KBM-7 (cell line): ENCODE results near the gene CLEC18C.
"Not testable (repeated sequence)": the region's sequence is repeated elsewhere in the genome, so short reads cannot be mapped to it uniquely, and the experiment has no call there.

ENCODE experiments used
- DNase-seq: peaks from one replicate; pipeline ENCODE4 v3.0.0-alpha.2; 2015
- in situ Hi-C: fragments of 300-500 bp; cut with MboI; formaldehyde crosslinking; loops from 2 replicates; pipeline ENCODE4 v1.14.3; 2020; ENCODE audit warnings: low sequenced_read_pairs, low pct_unique_long_range_greater_than_20kb, mixed read lengths

Gene CLEC18C

DNA sequence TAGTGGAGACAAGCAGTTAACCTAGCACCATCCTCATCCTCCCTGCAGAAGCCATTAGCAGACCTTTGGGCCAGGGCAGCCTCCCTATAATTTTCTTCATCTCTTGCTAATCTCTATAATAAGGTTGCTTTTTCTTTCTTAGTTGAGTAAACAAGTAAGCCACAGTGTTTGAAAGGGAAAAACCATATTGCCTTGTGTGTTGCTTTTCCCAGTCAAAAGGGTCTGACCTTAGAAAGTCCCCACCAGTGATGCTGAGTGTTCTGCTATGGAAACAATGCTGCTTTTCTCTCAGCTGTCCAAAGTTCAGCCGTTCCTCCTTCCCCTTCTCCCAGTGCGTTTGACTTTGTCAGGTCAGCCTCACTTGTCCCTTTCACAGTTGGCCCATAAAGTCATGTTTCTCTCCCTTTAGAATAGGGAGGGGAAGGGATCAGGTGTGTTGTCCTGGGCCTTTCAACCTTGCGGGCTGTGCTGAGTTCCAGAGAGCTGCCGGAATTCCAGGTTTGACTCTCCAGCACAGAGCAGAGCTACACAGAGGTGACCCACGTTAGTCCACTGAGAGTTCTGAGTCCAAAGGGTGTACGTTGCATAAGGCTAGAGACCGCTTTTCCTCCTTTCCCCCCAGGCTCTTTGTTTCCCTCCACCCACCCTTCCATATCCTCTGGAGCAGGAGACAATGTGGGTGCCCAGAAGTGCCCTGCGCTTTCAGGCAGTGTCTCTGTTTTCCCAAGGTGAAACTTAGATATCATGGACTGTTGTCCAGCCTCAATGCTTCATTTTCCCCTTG lies 15.9 kb upstream of the CLEC18C start:
- in situ Hi-C loops, result no loop called here

DNA sequence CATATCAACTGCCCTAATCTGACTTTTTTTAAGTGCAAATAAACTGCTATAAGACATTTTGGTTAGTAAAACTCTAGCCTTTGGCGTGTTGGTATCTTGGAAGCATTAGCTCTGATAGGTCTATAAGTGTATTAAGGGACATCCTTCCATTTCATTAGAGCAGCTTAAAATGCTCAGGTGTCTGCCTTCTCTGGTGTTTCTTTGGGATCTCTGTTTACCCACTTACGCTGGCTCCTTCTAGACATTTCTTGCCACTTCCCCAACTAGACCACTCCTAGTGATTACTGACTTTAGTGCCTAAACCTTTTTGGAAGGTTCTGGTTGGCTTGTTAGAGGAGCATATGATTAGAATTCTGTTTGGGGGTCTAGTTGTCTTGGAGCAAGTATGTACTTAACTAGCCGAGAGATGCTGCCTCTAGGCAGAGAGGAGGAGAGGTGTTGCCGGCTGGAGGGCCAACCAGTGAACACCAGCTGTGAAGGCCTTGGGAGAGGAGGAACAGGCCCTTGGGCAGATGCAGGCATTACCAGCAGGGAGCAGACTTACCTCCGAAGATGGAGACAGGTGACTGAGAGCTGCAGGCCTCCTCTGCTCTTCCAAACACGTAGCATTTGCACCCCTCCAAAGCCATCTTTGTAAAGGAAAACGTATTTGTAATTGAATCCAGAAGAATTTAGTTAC lies 15.2 kb upstream of the CLEC18C start:
- in situ Hi-C loops, result no loop called here
- DNase-seq, result no peak

More for the DNA sequence above, 15.9 kb upstream of the CLEC18C start:
- DNase-seq, result no peak

DNA sequence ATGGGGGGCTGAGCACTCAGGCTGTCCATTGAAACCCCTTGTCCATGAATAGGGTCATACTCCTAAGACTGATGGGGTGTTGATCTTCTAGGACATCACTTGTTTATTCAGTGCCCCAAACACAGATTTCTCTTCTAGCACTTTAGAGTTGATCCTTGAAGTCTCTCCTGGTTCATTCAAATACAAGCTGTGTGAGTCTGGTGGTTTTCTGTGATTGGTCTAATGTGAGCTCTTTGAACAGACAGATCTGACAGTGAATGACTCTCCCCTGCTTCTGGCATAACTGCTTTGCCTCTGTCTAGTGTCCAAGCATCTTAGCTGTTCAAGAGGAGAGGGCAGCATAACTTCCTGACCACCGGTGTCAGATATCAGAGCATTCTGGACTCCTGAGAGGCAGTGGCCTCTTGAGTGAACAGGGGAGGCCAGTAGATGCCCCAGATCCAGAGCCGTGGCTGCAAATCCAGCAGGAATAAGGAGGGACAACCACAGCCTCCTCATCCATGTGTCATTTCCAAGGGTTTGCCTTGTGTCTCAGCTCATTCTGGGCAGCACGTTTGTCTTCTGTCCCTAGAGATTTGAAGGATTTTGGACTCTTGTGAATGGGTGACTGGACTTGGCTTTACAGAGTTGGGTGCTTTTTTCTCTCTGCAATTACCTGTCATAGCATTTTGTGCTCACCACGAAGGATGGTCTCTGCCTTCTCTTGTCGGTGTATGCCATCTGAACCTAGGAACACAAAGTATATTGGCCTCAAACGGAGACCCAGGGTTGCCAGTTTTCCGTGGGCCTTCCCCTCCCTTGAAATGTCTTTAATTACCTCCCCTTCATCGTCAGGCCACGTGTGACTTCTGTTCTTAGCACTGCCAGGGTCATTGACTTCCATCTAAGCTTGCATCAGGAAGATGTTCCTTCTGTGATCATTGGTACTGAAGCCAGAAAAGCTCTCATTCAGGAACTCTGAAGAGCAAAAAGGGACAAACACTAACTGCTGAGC lies 13.9 kb upstream of the CLEC18C start:
- in situ Hi-C loops, result no loop called here
- DNase-seq, result no peak

DNA sequence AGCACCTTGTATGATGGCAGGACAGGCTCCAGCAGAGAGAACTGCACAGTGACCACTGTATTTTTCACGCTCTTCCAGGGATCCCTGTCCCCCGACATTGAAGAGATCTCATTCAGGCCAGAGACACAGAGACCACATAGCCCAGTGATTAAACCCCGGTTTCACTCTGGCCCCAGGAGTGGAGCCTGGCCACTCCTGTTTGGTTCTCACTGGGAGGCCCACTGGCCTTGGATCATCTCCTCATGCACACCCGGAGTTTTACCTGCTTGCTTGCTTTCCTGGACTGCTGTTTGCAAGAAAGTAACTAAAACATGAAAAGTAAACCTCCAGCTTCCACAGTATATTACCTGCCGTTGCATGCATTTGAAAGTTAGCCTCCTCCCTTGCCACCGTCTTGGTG lies 13.2 kb upstream of the CLEC18C start:
- DNase-seq, result no peak

DNA sequence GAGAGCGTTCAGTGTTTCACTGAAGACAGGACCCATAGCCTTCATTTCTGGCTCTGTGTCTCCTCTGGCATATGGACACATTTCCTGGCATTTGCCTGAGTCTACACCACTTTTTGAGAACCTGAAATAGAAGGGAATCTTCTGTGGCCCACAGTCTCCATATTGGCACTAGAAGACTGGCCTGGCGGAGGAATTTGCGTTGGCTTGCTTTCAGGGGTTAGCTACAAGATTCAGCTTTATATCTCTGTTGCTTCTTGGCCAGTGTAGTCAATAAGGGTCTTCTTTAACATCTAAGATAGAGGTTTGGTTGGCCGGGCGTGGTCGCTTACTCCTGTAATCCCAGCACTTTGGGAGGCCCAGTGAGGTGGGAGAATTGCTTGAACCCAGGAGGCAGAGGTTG lies 12.8 kb upstream of the CLEC18C start:
- in situ Hi-C loops, result no loop called here
- DNase-seq, result no peak

More for the DNA sequence above, 13.2 kb upstream of the CLEC18C start:
- in situ Hi-C loops, result no loop called here

DNA sequence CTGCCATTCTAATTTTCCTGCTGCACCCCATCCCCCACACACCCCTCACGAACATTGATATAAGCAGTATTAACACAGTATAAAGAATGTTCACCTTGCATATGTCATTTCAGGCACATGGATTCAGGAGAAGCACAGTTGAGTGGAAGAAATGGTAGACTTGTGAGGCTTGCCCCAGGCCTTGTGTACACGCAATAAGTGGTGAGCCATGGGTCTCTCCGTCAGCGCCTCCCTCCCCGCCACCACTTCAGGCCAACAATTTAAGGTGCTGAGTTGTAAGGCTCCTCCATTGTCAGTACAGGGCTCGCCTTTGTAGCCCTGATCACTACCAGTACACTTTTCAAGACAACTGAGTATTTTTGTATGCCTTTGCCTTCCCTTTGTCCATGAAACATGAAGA lies 12.2 kb upstream of the CLEC18C start:
- no peak for DNase-seq
- in situ Hi-C loops, result no loop called here

DNA sequence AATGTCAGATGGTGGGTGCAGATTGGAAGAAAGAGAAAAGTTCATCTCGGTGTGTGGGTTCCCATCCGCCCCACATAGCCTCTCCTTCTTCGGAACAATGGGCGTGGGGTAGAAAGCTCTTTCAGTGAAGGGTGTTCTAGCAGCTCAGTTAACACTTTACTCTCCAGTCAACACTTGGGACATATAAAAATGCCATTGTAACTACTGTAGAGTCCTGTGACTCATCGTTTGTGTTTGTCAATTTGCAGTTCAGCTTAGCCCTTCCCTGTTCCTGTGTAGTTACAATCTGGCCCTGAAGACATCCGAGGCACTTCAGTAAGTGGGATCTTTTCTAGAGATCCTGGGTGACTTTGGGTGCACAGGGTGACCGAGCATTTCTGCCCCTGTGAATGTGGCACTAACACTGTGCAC lies 11.5 kb upstream of the CLEC18C start:
- DNase-seq, result no peak
- in situ Hi-C loops, result no loop called here

DNA sequence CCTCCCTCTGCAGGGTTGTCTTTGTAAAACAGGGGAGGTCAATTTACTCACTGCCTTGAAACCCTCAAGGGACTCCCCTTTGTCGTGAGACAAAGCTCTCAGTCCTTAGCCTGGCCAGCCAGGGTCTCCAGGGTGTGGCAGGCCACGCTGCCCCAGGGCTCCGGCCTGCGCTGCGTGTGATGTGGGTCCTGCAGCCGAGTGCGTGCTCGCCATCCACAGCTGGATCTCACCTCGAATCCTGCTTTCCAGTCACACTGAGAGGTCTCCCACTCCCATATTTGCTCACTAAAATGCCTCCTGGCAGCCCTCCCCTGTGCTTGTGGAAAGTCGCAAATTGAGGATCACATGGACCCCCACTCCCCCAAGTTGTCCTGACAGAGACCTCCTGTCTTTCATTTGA lies 10.0 kb upstream of the CLEC18C start:
- no peak for DNase-seq
- in situ Hi-C loops, result no loop called here

DNA sequence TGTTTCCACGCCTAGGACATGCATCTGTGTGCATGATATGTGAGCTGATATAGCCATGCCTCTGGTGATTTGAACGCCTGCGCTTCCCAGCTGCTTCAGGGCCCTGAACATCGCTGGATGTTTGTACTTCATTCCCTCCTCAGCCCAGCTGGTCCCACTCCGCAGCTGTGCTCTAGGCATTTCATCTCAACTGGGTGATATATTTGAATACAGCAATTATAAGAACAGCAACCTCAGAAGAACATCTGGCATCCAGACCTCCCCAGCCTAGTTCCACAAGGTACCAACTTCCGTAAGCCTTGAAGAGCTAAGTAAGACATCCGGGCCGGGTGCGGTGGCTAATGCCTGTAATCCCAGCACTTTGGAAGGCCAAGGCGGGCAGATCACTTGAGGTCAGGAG lies 6.9 kb upstream of the CLEC18C start:
- in situ Hi-C loops, DNase-seq: not testable (repeated sequence)

DNA sequence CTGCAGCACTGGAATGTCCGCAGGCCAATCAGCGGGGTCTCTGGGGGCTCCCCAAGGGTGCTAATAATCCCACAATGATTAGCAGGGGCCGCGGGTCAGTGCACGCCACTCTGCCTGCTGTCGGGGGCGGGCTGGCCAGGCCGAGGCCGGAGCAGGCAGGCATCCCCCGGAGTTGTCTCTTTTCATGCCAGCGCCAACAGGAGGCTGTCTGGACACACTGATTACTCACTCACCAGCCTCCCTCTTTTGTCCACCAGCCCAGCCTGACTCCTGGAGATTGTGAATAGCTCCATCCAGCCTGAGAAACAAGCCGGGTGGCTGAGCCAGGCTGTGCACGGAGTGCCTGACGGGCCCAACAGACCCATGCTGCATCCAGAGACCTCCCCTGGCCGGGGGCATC lies 329 bp downstream of the CLEC18C start:
- DNase-seq, in situ Hi-C loops: not testable (repeated sequence)

DNA sequence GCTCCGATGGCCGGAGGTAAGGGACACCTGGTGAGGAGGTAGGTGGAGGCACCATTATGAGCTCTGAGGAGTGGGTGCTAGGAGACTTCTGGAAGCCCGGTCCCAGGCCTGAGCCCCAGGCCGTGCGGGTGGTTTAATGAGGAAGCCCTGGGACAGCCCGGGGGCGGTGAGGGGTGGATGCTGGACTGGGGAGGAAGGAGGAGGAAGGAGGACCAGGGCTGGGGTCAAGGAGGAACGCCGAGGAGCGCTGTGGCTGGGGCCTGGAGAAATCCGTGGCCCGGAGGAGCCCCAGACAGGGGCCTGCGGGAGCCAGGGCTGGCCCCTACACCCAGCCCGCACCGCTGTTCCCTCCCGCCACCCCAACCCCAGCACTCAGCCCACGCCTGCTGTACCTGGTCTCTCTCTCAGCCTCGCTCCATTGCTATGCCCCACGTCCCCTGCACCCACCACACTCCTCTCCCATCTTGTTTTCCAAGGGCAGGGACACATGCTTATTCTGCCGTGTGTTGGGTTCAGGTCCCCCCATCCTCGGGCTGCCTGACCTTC lies 873 bp downstream of the CLEC18C start:
- in situ Hi-C loops, result not testable (repeated sequence)

DNA sequence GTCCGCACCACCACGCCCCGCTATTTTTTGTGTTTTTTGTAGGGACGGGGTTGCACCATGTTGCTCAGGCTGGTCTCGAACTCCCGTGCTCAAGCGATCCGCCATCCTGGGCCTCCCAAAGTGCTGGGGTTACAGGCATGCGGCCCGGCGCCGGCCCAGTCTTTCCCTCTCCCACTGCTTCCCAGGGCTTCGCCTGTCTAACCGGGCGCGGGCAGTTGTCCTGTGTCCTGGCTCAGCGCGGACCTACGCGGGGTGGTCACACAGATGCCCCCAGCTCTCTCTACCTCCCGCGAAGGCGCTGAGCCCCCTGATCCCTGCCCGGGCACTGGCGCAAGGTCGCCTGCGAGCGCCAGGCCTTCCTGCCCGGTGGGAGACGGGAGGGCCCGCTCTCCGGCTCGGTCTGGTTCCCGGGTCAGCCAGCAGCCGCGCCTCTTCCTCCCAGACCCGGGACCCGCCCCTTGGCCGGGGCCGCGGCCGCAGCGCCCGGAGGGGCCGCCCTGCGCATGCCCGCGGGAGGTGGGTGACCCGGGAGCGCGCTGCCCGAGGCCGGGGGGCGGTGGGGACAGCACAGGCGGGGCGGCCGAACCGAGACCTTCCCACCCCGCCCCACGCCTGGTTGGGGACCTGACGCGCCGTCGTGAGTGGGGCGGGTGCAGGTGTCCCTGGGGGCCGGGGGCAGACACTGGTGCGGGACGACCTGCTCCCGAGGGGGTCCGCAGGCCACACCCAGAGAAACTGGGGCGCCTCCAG lies 14.4 kb downstream of the CLEC18C start:
- in situ Hi-C loops, DNase-seq: not testable (repeated sequence)

More for the DNA sequence above, 873 bp downstream of the CLEC18C start:
- not testable (repeated sequence) for DNase-seq

DNA sequence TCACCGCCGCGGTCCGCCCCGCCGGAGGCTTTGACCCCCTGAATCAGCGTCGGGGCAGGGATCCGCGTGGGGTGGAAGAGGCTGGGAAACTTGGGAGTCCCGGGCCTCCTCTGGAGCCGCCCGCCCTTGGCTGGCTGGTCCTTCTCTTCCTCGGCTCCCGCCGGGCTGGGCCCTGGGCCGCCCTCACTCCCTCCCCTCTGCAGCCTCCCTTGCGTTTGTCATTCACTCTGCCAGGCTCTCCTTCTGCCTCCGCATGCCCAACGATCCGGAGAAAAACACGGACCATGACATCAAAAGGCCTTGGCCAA lies 15.0 kb downstream of the CLEC18C start:
- in situ Hi-C loops, DNase-seq: not testable (repeated sequence)

DNA sequence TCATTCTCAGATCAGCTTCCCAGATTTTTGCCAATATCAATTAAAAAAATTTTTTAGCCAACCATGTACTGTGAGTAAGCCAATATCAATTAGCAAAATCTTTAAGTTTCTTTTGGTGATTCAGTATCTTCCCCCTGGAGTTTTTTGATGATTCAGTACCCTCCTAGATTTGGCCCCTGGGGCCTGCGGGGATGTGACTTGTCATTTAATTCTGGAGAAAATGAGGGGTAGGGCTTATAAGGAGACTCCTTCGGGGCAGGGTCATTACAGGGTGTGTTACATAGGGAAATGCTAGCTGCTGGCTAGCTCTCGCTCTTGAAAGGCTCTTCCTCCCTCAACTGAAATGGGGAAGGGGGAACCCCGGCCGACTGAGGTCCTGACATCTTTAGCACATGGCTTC lies 17.0 kb downstream of the CLEC18C start:
- DNase-seq, in situ Hi-C loops: not testable (repeated sequence)

DNA sequence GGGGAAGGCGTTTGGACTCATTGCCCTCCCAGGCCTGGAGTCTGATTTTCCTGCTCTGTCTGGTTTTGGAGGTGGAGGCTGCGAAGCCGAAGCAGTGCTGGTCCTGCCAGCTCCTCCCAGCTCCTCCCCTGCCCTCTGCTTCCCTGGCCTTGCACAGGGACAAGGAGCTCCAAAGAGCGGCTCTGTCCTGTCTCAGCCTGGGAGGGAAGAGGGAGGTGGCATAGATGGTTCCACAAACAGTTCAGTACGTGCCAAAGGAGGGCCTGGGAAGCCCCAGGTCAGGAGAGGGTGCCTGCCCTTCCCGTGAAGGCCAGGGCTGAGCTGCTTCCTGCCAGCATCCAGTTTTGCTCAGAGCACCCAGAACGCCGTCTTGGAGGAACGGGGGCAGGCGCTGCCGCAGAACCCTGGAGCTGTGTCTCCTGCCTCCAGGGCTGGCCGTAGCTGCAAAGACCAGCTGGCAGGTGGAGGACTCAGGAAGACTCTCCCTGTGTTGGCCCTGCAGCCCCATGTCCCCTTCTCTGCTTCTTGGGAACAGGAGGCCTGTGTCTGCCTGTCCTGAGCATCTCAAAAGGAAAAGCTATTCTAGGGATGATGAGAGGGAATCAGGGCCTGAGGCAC lies 23.2 kb downstream of the CLEC18C start:
- in situ Hi-C loops, DNase-seq: not testable (repeated sequence)

DNA sequence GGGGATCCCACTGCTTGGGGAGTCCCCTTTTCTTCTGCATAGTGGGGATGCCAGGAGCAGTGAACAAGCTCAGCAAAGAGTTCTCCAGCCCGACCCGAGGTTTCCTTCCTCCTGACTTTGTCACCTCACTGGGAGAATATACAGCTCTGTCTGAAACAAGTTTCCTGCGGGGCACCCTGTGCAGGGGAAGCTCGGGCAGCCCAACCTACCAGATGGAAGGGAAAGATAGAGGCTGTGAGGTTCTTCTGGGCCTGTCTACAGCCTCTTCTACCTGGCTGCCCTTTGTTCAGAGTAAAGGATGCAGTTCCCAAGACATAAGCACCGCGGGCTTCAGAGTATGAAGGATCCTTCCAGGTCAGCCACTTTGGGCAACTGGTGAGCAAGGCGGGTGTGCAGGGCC lies 24.0 kb downstream of the CLEC18C start:
- in situ Hi-C loops, DNase-seq: not testable (repeated sequence)

DNA sequence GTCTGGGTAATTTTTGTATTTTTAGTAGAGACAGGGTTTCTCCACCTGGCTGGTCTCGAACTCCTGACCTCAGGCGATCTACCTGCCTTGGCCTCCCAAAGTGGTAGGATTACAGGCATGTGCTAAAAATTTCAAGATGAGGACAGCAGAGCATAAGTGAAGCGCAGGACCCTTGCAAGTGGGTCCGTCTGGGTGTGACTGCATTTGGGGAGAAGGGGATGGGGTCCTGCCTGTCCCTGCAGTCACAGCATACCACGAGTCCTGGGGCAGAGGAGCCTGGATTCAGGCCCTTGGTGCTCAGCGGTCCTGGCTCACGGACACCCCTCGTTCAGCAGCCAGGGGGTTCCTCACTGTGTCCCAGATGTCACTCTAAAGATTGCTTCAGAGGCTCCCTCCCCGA lies 24.6 kb downstream of the CLEC18C start:
- in situ Hi-C loops, DNase-seq: not testable (repeated sequence)

DNA sequence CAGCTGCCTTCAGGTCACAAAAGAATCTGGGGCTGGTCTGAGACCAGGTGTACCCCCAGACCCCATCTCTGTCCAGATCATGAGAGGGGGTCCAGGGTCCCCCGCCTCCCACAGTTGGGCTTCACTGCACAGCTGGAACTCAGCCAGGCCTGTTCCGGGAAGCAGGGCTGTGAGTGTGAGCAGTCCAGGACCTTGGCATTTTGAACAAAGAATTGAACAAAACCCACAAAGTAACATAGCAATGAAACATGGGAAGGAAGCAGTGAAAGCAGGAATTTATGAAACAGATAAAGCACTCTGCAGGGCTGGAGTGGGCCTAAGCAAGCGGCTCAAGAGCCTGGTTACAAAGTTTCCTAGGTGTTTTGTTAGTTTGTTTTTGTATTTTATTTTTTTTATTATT lies 25.1 kb downstream of the CLEC18C start:
- in situ Hi-C loops, DNase-seq: not testable (repeated sequence)
